Fibroblast of mammary gland (primary cell): ENCODE results near the gene SHF.
"Not testable (repeated sequence)": the region's sequence is repeated elsewhere in the genome, so short reads cannot be mapped to it uniquely, and the experiment has no call there.

Experiments
- DNase-seq: peaks from one replicate; pipeline ENCODE4 v3.0.0-alpha.2; 2010; ENCODE audit warnings: low read depth
- H3K4me3 ChIP-seq: 2 replicates; pipeline ENCODE4 v1.5.1; 2011; ENCODE audit warnings: low read depth, mild to moderate bottlenecking, low read length, moderate library complexity; ENCODE audit not compliant: control insufficient read depth
- CTCF ChIP-seq: conservative IDR thresholded peaks from 2 replicates; pipeline ENCODE4 v1.5.1; 2011; ENCODE audit warnings: low read depth, low read length, inconsistent platforms; ENCODE audit not compliant: control insufficient read depth, insufficient read depth

The SHF gene

GRCh38 chr15:45139770-45140169 is 48.0 kb downstream of the SHF start:
- DNase-seq = no peak
- TF ChIP-seq CTCF = no peak
- H3K4me3 ChIP-seq = no peak overlapping the region

- DNase-seq = no peak
- no peak for TF ChIP-seq CTCF
- no peak overlapping the region for H3K4me3 ChIP-seq
These were observed 48.7 kb downstream of the SHF start for GRCh38 chr15:45138814-45139765.

- no peak overlapping the region for H3K4me3 ChIP-seq
These were observed 50.1 kb downstream of the SHF start for GRCh38 chr15:45137703-45138102.

GRCh38 chr15:45136378-45136764 is 51.4 kb downstream of the SHF start:
- no peak for DNase-seq
- no peak for TF ChIP-seq CTCF
- no peak overlapping the region for H3K4me3 ChIP-seq

More at GRCh38 chr15:45137703-45138102, 50.1 kb downstream of the SHF start:
- no peak for DNase-seq
- TF ChIP-seq CTCF = no peak

- H3K4me3 ChIP-seq, DNase-seq: not testable (repeated sequence)
These were observed 51.9 kb downstream of the SHF start for GRCh38 chr15:45135705-45136377.

GRCh38 chr15:45134682-45135604 is 52.8 kb downstream of the SHF start:
- DNase-seq = no peak

More at GRCh38 chr15:45134682-45135604, 52.8 kb downstream of the SHF start:
- H3K4me3 ChIP-seq = no peak overlapping the region
- TF ChIP-seq CTCF = no peak
